Stimulated activated CD8-positive, alpha-beta memory T cell treated with anti-CD3 and anti-CD28 coated beads, Interleukin-15, amount 100 ng/mL, for 48 hours (primary cell): ENCODE data around the gene NXPE3.
"Not testable (repeated sequence)": the region's sequence is repeated elsewhere in the genome, so short reads cannot be mapped to it uniquely, and the experiment has no call there.

ENCODE experiments used
- DNase-seq, 2 donors: peaks; one replicate each; pipeline ENCODE4 v3.0.0-alpha.2; 2020; ENCODE audit warnings: low read depth in 2 of 2

The NXPE3 gene

GRCh38 chr3:101851850-101852714, 73.1 kb downstream of the NXPE3 start:
- no peak for DNase-seq

DNA sequence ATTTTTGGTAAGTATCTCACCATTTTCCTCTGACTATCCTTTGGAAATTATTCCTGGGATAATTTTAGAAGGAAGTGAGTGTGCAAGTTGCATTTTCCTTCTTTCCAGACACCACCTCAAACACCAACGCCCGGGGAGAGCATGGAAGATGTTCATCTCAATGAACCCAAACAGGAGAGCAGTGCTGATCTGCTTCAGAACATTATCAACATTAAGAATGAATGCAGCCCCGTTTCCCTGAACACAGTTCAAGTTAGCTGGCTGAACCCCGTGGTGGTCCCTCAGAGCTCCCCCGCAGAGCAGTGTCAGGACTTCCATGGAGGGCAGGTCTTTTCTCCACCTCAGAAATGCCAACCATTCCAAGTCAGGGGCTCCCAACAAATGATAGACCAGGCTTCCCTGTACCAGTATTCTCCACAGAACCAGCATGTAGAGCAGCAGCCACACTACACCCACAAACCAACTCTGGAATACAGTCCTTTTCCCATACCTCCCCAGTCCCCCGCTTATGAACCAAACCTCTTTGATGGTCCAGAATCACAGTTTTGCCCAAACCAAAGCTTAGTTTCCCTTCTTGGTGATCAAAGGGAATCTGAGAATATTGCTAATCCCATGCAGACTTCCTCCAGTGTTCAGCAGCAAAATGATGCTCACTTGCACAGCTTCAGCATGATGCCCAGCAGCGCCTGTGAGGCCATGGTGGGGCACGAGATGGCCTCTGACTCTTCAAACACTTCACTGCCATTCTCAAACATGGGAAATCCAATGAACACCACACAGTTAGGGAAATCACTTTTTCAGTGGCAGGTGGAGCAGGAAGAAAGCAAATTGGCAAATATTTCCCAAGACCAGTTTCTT, 74.2 kb downstream of the NXPE3 start:
- no peak for DNase-seq

DNA sequence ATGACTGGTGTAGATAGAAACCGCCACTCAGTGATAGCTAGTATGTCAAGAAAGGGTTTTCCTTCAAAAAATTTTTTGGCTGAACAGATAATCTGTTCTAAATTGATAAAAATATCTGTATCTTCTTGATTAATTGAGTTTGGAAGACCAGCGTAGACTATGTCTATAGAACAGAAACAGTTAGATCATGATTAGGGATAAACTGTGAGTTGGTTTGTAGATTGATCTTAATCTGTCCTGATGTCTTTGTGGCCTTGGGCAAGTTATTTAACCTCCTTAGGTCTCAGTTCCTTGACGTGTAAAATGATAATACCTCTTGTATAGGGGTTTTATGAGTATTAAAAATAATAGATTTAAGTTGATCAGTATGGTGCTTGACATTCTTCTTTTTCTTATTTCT, 75.0 kb downstream of the NXPE3 start:
- no peak for DNase-seq

- no peak for DNase-seq
Observed at GRCh38 chr3:101854608-101855304, 75.7 kb downstream of the NXPE3 start.

- no peak for DNase-seq
Observed at GRCh38 chr3:101857301-101857741, 78.3 kb downstream of the NXPE3 start.

- no peak for DNase-seq
Observed at GRCh38 chr3:101858464-101859030, 79.5 kb downstream of the NXPE3 start.

GRCh38 chr3:101859882-101860448, 81.0 kb downstream of the NXPE3 start:
- no peak for DNase-seq

DNA sequence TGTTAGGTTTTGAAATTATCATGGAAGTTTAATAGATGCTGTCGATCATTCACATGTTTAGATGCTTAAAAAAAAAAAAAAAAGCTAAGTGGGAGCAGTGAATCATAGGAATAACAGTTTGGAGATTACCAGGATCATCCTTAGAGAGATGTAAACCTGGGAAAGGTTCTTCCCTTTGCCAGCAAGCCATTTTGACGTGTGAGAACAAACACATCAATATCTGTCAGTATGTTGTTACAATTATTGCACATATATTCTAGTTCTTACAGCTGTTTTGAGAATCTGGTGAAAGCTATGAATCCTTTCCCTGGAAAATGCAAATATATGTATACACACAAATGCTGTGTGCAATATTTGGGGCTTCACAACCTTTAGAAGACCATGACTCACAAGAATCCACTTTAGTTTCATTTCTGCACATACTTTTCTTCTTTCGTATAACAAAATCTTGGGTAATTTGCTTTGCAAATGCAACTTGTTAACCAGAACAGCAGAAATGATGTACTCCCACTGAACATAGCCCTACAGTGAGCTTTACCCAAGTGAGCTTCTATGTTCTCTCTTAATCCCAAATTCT, 82.3 kb downstream of the NXPE3 start:
- DNase-seq, result no peak

GRCh38 chr3:101861789-101862415, 82.9 kb downstream of the NXPE3 start:
- DNase-seq, result no peak

DNA sequence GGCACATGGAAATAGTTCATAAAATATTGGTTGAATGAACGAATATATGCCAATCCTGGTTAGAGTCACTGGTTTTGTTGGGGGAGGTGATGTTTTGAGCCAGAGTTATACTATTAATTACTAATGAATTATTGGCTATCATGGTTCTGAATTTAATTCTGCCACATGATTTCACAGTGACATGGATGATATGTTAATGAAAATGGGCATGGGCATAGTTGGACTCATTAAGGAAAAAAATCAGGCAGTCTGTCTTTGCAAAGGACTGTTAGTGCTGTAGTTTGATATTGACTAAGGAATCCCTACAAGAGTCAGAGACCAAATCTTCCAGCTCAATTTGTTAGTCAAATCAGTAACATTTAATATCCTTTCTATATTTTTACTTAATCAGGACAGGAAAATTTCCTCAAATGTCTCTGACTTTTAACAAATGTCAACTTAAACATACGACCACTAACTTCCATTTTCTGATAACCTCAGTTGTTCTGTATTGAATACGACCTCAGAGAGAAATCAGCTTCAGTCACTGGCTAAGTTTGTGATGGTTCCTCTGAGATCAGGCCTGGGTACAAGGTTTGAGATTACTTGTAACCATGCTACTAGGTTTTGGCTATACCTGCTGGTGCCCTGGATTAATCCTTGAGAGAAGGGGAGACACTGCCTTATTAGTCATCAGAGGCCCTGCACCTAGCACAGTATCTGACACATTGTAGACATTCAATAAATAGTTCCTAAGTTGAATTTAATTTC, 83.6 kb downstream of the NXPE3 start:
- DNase-seq, result no peak

DNA sequence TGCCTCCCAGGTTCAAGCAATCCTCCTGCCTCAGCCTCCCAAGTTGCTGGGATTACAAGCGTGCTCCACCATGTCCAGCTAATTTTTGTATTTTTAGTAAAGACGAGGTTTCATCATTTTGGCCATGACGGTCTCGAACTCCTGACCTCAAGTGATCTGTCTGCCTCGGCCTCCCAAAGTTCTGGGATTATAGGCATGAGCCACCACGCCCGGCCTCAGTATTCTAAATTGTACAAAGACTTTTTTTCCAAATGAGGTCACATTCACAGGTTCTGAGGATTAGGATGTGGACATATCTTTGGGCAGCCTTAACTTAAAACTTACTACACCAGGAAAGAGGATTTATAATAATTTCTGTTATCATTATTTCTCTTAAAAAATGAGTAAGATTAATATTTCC, 85.9 kb downstream of the NXPE3 start:
- DNase-seq, result not testable (repeated sequence)

DNA sequence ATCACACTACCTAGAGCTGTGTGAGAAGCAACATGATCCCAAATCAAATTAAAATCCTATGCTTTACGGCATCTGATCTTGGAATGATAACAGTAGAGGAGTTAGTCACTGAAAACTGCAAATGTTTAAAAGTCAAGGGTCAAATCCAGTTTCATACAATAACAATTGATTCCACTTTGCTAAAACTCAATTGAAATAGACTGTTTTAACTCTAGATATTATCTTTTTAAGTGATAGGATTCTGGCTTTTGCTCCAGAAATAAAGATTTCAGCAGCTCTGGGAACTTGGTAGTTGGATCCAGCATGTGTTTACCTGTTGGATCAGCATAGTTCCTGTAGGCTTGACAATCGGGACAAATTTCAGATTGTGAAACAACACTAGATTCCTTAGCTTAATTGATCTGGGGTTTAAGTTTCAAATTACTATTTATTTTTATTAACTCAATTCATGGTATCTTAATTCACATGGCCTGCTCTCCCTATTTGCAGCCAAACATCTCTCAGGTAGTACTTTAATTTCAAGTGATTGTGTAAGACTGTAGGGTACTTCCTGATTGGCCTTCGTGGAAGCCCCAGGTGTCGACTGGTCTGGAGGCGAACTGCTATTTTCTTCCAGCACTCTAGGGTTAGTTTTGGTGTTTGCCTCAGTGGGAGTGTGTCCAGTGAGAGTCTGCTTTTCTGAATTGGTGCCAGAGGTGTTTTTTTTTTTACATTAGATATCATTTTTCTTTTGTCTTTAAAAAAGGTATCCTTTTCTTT, 86.9 kb downstream of the NXPE3 start:
- DNase-seq, result no peak

DNA sequence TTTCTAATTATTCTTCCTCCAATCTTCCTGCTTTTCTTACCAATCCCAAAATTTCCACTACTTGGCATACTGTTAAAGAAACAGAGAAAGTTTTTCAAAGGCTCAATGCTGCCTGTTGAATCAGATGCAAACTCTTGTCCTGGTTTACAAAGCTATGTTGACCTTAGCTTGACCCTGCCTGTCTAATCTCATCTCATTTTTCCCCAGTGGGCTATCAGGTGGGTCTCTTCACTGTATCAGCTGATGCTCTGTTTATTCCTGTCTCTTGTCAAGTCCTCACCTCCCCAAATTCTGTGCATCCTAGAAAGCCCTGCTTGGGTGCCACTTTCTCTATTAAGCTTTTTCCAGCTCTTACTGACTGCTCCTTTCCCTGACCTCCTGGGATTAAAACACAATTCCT, 88.5 kb downstream of the NXPE3 start:
- no peak for DNase-seq

DNA sequence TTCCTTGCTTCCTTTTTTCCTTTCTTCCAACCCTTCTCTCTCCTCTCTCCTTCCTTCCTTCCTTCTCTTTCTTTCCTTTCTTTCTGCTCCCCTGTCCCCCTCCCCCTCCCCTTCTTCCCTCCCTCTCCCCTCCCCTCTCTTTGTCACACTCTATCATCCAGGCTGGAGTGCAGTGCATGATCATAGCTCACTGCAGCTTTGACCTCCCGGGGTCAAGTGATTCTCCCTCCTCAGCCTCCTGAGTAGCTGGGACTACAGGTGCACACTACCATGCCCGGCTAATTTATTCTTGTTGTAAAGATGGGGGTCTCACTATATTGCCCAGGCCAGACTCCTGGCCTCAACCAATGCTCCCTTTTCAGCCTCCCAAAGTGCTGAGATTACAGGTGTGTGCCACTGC, 89.0 kb downstream of the NXPE3 start:
- DNase-seq, result no peak

DNA sequence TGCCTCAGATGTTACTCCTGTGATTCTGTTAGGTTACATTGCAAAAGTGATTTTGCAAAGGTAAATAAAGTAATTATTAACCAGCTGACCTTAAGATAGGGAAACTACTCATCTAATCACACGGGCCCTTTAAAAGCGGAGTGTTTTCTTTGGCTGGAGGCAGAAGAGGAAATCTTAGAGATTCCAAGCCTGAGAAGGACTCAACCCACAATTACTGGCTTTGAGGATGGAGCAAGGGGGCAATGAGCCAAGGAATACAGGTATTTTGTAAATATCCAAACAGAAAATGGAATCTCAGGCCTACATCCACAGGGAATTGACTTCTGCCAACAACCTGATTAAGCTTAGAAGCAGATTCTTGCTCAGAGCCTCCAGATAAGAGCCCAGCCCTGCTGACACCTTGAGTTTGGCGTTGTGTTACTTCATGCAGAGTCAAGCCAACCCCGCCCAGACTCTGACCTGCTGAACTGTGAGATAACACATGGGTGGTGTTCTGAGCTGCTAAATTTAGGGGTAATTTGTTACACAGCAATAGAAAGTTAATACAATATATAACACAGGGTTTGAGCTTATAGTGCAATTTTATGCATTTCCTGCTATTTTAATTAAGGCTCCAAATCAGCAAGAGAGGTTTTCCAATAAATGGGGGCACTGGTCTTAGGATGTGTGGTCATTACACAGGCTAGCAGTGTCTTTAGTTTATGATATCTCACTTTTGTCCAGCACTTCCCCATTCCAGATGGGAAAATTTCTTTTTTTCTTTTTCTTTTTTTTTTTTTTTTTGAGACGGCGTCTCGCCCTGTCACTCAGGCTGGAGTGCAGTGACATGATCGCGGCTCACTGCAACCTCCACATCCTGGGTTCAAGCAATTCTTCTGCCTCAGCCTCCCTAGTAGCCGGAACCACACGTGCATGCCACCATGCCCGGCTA, 89.8 kb downstream of the NXPE3 start:
- DNase-seq, result no peak

GRCh38 chr3:101870138-101870537, 91.1 kb downstream of the NXPE3 start:
- DNase-seq, result no peak

DNA sequence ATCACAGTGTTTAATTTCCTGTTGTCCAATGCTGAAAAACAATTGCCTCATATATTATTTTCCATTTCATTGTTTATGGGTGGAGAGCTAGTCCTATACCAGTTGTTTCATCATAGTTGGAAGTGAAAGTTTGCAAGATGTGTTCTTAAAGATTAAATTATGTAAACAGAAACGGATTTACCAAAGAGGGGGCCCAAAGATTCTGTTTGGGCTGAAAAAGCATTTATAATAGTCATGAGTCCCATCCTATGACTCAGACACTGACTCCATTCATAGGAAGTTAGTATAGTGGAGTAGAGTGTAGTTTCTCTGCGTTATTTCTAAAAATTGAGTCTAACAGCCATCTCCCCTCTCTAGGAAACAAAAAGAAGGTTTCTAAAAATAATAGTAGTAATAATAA, 94.6 kb downstream of the NXPE3 start:
- DNase-seq, result no peak

DNA sequence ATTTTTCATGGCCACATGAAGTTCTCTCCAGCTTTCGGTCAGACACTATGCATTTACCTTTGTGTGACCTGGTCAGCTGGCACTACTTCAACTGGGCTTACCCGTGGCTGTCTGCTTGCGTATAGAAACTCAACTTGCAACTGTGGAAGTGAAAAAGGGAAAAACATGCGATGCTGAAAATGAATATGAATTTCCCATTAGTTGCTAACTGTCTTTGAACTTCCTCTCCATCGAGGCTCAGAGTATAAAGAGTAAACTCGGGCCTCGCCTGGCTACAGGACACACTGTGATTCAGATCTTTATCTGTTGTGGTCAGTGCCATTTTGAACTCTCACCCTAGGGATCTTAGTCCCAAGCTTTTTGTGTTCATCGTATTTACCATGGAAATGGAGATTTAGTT, 97.1 kb downstream of the NXPE3 start:
- DNase-seq, result no peak
